Measurements from ENCODE around the gene JPH2.
"Not testable (repeated sequence)": the region's sequence is repeated elsewhere in the genome, so short reads cannot be mapped to it uniquely, and the experiment has no call there.

JPH2 gene

GRCh38 chr20:44211177-44212039 lies 24.4 kb upstream of the JPH2 start:
- no peak for DNase-seq (ENCODE audit: low read depth in 2 of 2)

DNA sequence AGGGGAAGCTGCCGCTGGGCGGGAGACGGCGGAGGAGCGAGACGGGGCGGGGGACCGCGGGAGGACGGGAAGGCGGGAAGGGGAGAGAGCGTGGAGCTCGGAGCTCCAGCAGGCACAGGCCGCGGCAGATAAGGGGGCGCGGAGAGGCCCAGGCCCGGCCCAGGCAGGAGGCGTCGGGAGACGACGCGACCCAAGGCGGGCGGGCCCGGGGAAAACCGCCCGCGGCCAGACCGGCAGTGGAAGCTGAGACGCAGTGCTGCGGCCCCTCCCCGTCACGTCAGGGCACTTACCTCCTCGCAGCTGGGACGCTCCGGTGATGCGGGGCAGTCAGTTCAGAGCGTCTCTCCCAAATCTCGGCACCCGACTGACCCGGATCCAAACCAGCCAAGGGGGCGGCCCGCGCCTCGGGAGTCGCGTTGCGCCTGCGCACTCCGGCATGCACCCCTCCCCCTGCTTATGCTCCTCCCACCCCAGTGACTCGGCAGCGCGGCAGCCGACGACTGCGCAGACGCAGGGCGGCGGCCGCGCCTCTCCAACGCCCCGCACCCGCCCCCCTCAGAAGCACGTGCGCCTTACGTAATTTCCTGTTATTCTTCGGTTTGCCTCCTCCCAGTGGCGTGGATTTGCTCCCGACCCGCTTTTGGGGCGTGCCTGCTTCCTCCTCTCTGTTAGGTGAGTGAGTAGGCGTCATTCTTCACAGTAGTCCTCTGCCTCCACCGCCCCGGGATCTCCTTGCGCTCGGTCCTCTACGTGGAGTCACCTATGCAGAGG lies 23.6 kb upstream of the JPH2 start, which contains the start of gene OSER1:
Gene OSER1 (minus strand): TSS at position 366 of the 771 bp plus-strand sequence. CDS start 3,814 bp downstream, outside the sequence.
- DNase-seq (ENCODE audit: low read depth in 2 of 2): peak; percentile 96

- no peak for DNase-seq (ENCODE audit: low read depth in 2 of 2)
Observed at GRCh38 chr20:44209686-44210405, 22.9 kb upstream of the JPH2 start.

DNA sequence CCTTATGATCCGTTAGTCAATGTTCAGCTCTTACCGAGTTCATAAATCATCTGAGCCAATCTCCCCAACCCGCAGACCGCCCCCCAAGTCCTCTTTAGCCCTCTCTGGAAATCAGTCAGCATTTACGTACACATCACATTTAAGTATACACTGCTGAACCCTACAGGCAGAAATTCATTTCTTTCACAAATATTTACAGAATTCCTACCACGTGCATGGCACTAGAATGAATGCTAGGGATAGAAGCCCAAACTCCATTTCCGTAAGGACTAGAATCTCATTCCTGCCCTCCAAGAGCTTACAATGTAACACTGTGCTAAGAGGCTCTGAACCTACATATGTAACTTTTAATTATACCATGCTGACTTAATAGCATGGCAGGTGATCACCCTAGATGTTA lies 21.8 kb upstream of the JPH2 start:
- no peak for DNase-seq (ENCODE audit: low read depth in 2 of 2)

- no peak for DNase-seq (ENCODE audit: low read depth in 2 of 2)
Observed at GRCh38 chr20:44208165-44208564, 21.2 kb upstream of the JPH2 start.

- DNase-seq (ENCODE audit: low read depth in 2 of 2): no peak
Observed at GRCh38 chr20:44207126-44207723, 20.2 kb upstream of the JPH2 start.

GRCh38 chr20:44206132-44206531 lies 19.1 kb upstream of the JPH2 start:
- DNase-seq (ENCODE audit: low read depth in 2 of 2): no peak

DNA sequence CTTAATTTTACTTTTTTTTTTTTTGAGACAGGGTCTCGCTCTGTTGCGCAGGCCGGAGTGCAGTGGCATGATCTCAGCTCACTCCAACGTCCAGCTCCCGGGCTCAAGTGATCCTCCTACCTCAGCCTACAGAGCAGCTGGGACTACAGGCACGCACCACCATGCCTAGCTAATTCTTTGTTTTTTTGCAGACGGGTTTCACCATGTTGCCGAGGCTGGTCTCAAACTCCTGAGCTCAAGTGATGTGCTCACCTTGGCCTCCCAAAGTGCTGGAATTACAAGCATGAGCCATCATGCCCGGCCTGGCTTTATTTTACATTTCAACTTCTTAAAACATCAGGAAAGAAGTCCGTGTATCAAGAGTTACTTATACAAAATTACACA lies 17.8 kb upstream of the JPH2 start:
- no peak for DNase-seq (ENCODE audit: low read depth in 2 of 2)

DNA sequence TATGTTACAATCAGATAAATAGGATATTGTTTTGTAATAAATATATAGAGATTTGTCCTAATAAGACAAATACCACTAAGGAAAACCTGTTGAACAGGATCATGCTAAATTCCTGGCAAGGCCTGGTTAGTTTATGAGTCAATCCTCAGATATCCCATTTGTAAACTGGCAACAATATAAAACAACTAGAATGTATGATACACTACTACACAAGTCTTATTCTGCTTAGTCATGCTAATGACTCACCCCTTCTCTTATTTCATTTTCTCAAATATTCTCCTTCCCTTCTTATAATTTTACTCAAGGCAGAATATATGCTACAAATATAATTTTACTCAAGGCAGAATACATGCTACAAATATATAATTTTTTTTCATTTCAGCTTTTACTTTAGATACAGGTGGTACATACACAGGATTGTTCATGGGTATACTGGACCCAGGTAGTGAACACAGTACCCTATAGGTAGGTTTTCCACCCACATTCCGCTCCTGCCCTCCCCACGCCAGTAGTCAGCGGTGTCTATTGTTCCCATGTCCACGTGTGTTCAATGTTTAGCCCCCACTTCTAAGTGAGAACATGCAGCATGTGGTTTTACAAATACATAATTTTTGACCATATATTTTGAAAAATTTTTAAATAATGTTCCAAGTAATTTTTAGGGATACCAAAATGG lies 17.3 kb upstream of the JPH2 start:
- no peak for DNase-seq (ENCODE audit: low read depth in 2 of 2)

DNA sequence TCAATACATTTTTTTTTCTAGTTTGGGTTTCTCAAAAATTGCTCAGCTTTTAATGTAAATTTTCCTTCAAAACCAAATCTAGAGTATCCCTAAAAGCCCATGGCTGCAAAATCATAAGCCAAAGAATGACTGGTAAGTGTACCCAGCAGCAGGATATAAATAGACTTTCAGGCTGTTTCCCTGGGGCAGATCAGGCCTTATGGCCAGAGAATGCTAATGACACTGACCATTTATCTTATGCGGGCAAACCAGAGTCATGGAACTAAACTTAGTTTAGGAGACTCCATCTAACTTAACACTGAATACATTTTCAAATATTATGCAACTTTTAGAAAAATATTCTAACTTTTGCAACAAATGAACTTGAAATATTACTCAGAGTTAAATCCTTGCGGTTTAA lies 16.2 kb upstream of the JPH2 start:
- DNase-seq (ENCODE audit: low read depth in 2 of 2): no peak

GRCh38 chr20:44200983-44201382 lies 14.0 kb upstream of the JPH2 start:
- no peak for DNase-seq (ENCODE audit: low read depth in 2 of 2)

DNA sequence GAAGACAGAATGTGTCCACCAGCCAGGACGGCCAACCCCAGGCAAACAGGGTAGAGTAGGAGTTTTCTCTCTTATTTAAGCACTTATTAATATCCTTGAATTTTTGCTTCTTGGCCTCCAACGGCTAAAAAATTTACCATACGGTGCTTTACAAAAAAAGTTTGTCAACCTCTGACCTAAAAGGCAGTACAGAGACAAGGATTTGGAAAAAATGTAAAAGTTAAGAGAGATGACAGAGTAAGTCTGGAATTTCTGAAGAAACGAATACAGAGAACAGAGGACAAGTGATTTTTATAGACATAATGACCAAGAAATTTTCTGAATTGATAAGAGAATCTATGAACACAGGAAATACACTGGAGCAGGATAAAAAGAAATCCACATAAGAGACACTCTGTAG lies 13.4 kb upstream of the JPH2 start:
- no peak for DNase-seq (ENCODE audit: low read depth in 2 of 2)

DNA sequence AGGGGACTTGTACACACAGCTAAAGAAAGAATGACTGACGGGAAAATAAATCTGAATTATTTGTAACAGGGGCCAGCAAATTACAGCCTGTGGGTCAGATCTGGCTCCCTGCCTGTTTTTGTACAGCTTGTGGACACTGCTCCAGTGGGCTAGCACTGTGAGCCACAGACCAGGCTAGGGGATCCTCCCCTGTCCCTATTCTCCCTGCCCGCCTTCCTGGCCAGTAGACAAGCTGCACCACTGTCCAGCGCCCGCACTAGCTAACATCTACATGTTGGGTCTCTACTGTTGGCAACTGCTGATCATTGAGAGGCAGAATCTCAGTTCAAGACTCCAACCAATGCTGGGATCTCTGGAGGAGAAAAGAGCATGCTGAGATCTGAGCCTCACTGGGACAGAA lies 12.9 kb upstream of the JPH2 start:
- no peak for DNase-seq (ENCODE audit: low read depth in 2 of 2)

GRCh38 chr20:44198872-44199271 lies 11.9 kb upstream of the JPH2 start:
- no peak for DNase-seq (ENCODE audit: low read depth in 2 of 2)

DNA sequence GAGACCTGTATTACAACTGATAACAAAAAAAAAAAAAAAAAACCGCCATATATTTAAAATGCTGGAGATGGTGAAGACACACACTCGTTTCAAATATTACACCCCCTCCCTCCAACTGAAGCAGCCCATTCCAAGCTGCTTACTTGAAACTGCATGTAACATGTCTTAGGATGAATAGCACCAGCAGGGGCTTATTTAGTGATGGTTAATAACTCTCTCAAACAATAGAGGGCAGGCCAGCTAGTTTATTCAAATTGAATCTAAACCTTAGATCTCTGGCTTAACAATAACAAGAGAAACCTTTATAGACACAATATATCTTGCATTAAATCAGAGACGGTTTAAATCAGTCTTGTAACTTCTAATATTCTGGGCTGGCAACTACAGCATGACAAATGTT lies 9.3 kb upstream of the JPH2 start:
- no peak for DNase-seq (ENCODE audit: low read depth in 2 of 2)

GRCh38 chr20:44195605-44196004 lies 8.6 kb upstream of the JPH2 start:
- no peak for DNase-seq (ENCODE audit: low read depth in 2 of 2)

GRCh38 chr20:44193801-44194200 lies 6.8 kb upstream of the JPH2 start:
- DNase-seq (ENCODE audit: low read depth in 2 of 2): no peak

- DNase-seq (ENCODE audit: low read depth in 2 of 2): not testable (repeated sequence)
Observed at GRCh38 chr20:44191640-44192039, 4.7 kb upstream of the JPH2 start.

- DNase-seq (ENCODE audit: low read depth in 2 of 2): not testable (repeated sequence)
Observed at GRCh38 chr20:44190197-44190852, 3.3 kb upstream of the JPH2 start.

DNA sequence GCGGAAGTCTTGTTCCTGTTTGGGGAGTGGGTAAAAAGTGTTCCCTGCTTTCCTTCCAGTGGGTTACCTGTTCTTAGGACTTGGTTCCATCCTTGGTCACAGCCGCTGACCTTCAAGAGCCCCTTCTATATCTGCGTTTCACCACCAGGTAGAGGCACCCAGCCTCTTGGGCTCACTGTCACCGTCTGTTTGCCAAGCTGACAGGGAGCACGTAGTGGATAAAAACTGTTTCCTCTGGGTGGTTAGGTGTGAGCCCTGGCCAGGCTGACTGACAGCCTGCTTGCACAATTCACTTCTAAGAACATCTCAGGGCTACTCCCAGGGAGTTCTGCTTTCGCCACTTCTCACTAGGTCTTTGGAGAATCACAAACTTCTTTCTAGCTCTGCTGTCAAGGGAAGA lies 1.8 kb upstream of the JPH2 start:
- DNase-seq (ENCODE audit: low read depth in 2 of 2): no peak
